Measurements from ENCODE around the gene SYT9.
A peak's percentile ranks its signal among the peaks of the same experiment; 100 is the strongest.

Gene SYT9

DNA sequence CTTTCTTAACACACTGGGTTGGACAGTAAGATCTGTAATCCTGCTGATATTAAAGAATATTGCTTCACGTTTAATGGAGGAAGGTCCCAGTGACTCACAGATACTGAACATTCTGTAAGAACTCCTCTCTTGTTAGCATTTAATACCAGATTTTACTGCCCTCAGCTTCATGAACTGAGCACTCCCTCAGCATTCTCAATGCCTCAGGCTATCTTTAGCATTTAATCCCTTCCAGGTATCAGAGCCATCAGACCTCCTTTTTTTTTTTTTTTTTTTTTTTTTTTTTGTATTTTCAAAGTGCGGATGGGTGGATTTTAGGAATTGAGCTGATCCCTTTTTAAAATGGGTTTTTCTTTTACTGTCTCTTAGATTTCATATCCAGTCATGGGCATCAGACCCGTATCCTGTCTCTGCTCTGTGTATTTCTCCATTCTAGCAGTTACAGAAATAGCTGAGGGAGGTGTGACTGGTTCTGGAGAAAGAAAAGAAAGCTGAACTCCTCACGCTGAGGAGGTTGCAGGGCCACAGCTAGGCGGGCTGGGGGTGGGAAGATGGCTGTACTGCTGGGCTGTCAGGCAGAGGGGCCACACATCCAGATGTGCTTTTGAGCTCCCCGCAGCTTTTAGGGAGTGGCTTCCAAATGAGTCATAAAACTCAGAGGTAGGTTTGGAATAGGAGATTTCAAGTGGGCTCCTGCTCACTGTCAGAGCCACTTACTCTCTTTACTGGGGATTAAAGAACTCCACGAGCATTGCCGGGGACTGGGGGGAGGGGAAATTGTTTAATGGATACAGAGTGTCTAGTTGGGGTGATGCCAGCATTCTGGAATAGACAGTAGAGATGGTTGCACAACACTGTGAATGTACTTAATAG lies 97.0 kb downstream of the SYT9 start:
- FAIRE-seq (no peak), DNase-seq (ENCODE audit: insufficient read length) (no peak)
- no peak for TF ChIP-seq POLR2AphosphoS5 (IDR thresholded peaks at IDR 0.05; ENCODE audit: low read depth, low read length)
- no peak for TF ChIP-seq TAF1 (IDR thresholded peaks at IDR 0.05; ENCODE audit: borderline replicate concordance, low read depth, low read length)
- TF ChIP-seq POLR2A (IDR thresholded peaks at IDR 0.05; ENCODE audit: low read depth, low read length): no peak

DNA sequence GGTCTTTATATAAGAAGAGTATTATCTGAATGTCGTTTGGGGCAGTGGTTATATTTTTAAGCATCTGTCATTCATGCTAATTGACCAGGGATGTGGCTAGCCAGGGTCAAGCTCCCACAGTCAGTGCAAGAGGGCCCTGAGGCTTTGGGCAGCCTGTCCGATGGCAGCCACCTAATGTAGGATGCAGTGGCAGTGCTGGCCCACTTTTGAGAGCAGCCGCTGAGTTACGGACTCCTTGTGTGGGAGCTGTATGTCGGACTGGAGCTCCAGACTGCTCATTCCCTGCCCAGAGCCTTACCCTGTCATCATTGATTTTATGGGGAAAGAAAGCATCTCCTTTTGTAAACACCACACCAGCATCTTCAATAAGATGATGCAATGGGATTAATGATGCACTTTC lies 99.5 kb downstream of the SYT9 start:
- DNase-seq (ENCODE audit: insufficient read length) (no peak), FAIRE-seq (no peak)
- no peak for TF ChIP-seq POLR2A (IDR thresholded peaks at IDR 0.05; ENCODE audit: low read depth, low read length)

DNA sequence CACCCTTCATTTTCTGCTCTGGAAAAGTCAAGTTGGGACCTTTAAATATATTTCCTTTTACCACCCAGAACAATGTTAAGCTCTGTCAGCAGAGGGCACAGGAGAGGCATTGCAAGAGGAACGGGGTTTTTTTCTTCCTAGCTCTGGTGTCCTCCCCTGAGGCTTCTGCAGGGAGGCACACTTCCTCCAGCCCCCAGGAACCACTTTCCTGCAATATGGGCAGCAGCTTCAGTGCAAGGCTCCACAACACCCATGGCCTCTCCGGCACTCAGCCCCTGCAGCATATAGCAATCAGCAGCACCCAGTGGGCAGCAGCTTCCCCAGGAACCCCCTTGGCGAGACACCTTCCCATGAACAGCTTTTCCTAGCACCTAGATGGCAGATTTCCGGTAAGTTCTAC lies 101.4 kb downstream of the SYT9 start:
- FAIRE-seq: peak; percentile 78
- DNase-seq (ENCODE audit: insufficient read length): peak; percentile 5

DNA sequence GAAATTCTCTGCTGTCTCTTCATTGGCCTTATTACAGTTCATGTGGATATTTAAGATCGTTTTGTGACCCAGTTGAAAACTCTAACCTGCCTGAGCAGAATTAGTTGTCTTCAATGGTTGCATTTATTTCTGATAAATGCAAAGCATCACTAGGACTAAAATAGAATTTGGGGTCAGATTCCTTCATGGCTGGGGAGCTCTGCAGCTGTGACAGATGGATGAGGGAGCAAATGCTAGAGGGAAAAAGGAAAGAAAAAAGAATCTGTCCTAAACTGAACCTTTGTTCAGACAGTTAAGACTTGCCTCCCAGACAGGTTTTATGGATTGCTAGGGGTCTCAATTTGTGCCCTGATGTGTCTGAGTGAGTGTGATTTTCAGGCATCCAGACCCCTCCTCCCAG lies 113.0 kb downstream of the SYT9 start:
- no peak for FAIRE-seq

More for the DNA sequence above, 101.4 kb downstream of the SYT9 start:
- no peak for TF ChIP-seq TAF1 (IDR thresholded peaks at IDR 0.05; ENCODE audit: borderline replicate concordance, low read depth, low read length)

DNA sequence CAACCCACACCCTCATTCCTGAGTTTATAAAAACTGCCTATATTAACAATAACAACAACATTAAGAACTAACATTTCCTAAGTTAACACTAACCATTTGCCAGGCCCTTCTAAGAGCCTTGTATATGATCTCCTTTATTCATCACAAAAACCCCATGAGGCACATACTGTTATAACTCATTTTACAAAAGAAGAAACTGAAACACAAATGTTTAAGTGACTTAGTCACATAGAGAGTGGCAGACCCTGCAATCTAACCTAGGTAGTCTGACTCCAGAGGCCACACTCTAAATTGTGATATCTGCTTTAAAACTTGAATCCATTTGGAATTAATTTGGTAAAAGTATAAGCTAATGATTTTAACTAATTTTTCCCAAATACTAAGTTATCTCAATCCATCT lies 116.1 kb downstream of the SYT9 start:
- DNase-seq (ENCODE audit: insufficient read length) (no peak), FAIRE-seq (no peak)
- TF ChIP-seq POLR2A (IDR thresholded peaks at IDR 0.05; ENCODE audit: low read depth, low read length) (no peak), POLR2AphosphoS5 (IDR thresholded peaks at IDR 0.05; ENCODE audit: low read depth, low read length) (no peak), TAF1 (IDR thresholded peaks at IDR 0.05; ENCODE audit: borderline replicate concordance, low read depth, low read length) (no peak)

More for the DNA sequence above, 113.0 kb downstream of the SYT9 start:
- no peak for DNase-seq (ENCODE audit: insufficient read length)
- TF ChIP-seq POLR2AphosphoS5 (IDR thresholded peaks at IDR 0.05; ENCODE audit: low read depth, low read length) (no peak), TAF1 (IDR thresholded peaks at IDR 0.05; ENCODE audit: borderline replicate concordance, low read depth, low read length) (no peak), POLR2A (IDR thresholded peaks at IDR 0.05; ENCODE audit: low read depth, low read length) (no peak)

DNA sequence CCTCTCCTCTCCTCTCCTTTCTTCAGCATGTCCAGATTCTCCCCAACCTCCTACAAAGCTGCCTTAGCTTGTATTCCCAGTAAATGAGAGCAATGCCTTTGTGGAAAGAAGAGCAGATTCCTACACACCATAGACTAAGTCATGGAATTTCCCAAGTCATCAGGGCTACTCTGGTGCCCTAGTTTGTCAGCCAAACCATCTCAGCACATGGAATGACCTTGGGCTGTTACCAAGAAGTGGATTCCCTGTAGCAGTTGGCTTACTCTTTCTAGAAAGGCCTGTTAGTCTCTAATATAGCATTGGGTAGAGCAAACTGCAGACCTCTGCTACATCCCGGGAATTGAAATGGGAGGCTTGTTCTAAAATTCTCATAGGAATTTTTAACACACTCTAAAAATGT lies 124.7 kb downstream of the SYT9 start:
- DNase-seq (ENCODE audit: insufficient read length) (no peak), FAIRE-seq (no peak)
- TF ChIP-seq POLR2A (IDR thresholded peaks at IDR 0.05; ENCODE audit: low read depth, low read length) (no peak), POLR2AphosphoS5 (IDR thresholded peaks at IDR 0.05; ENCODE audit: low read depth, low read length) (no peak), TAF1 (IDR thresholded peaks at IDR 0.05; ENCODE audit: borderline replicate concordance, low read depth, low read length) (no peak)

DNA sequence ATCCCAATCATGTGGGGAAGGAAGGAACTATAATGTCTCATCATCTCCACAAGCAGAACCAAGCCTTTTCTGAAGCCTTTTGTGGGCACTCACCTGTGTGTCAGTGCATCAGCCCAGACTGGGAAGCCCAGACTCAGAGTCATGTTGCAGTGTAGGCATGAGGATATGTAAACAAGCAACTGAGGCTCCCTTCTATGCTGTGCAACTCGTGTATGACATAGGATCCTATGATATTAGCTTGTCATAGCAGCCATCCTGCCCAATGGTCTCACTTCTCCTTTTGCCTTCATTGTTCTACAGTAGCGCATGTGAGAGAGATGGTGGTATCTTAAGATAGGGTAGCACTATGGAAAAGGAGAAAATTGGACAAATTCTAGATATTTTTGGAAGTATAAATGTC lies 130.2 kb downstream of the SYT9 start:
- FAIRE-seq (peak; percentile 77), DNase-seq (ENCODE audit: insufficient read length) (no peak)
- TF ChIP-seq POLR2A (IDR thresholded peaks at IDR 0.05; ENCODE audit: low read depth, low read length) (no peak), POLR2AphosphoS5 (IDR thresholded peaks at IDR 0.05; ENCODE audit: low read depth, low read length) (no peak), TAF1 (IDR thresholded peaks at IDR 0.05; ENCODE audit: borderline replicate concordance, low read depth, low read length) (no peak)

DNA sequence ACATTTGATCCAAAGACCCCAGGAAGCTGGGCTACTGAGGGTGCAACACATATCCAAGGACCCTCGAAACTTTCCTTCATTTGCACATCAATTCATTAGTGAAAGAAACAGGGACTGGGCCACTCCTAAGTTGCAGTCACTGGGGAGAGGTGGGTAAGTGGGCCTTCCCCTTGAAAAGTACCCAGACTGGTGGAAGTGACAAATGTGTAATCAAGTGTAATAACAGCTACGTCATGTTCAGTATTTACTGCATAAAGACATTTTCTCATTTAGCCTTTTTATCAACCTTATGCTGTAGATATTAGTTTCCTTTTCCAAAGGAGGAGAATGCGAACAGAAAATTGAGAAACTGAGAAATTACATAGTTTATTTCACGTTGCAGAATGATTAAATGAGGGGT lies 131.7 kb downstream of the SYT9 start:
- DNase-seq (ENCODE audit: insufficient read length): no peak
- TF ChIP-seq TAF1 (IDR thresholded peaks at IDR 0.05; ENCODE audit: borderline replicate concordance, low read depth, low read length): no peak
- no peak for TF ChIP-seq POLR2A (IDR thresholded peaks at IDR 0.05; ENCODE audit: low read depth, low read length)
- no peak for TF ChIP-seq POLR2AphosphoS5 (IDR thresholded peaks at IDR 0.05; ENCODE audit: low read depth, low read length)
- peak; percentile 27 for FAIRE-seq

DNA sequence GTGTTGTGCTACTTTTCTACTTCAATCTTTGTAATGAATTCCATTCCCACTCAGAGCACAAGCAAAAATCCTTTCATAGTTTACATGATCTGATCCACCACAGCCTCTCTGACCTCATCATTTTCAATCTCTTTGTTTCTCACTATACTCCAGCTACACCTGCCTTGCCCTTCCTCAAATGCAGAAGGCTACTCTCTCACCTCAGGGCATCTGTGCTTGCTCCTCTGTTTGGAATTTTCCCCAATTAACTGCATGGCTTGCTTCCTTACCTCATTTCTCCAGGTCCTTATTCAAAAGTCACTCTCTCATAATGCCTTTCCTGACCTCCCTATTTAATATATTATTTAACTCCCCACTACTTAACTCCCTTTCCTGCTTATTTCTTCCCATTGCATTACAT lies 133.0 kb downstream of the SYT9 start:
- DNase-seq (ENCODE audit: insufficient read length): no peak
- FAIRE-seq: no peak
- TF ChIP-seq POLR2AphosphoS5 (IDR thresholded peaks at IDR 0.05; ENCODE audit: low read depth, low read length) (no peak), TAF1 (IDR thresholded peaks at IDR 0.05; ENCODE audit: borderline replicate concordance, low read depth, low read length) (no peak), POLR2A (IDR thresholded peaks at IDR 0.05; ENCODE audit: low read depth, low read length) (no peak)

DNA sequence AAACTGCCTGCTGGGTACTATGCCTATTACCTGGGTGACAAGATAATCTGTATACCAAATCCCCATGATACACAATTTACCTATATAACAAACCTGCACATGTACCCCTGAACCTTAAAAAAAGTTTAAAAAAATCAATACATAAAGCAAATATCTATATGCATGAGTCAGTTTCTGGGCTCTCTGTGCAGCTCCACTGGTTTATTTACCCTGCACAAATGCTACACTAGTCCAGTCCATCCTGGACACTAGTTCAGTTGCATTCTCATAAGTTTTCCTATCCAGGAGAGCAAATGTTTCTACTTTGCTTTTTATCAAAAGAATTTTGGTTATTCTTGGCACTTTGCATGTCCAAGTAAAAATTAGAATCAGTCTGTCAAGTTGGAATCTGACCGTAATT lies 133.8 kb downstream of the SYT9 start:
- TF ChIP-seq TAF1 (IDR thresholded peaks at IDR 0.05; ENCODE audit: borderline replicate concordance, low read depth, low read length): no peak
- no peak for TF ChIP-seq POLR2AphosphoS5 (IDR thresholded peaks at IDR 0.05; ENCODE audit: low read depth, low read length)
- TF ChIP-seq POLR2A (IDR thresholded peaks at IDR 0.05; ENCODE audit: low read depth, low read length): no peak
- FAIRE-seq: no peak
- DNase-seq (ENCODE audit: insufficient read length): no peak

DNA sequence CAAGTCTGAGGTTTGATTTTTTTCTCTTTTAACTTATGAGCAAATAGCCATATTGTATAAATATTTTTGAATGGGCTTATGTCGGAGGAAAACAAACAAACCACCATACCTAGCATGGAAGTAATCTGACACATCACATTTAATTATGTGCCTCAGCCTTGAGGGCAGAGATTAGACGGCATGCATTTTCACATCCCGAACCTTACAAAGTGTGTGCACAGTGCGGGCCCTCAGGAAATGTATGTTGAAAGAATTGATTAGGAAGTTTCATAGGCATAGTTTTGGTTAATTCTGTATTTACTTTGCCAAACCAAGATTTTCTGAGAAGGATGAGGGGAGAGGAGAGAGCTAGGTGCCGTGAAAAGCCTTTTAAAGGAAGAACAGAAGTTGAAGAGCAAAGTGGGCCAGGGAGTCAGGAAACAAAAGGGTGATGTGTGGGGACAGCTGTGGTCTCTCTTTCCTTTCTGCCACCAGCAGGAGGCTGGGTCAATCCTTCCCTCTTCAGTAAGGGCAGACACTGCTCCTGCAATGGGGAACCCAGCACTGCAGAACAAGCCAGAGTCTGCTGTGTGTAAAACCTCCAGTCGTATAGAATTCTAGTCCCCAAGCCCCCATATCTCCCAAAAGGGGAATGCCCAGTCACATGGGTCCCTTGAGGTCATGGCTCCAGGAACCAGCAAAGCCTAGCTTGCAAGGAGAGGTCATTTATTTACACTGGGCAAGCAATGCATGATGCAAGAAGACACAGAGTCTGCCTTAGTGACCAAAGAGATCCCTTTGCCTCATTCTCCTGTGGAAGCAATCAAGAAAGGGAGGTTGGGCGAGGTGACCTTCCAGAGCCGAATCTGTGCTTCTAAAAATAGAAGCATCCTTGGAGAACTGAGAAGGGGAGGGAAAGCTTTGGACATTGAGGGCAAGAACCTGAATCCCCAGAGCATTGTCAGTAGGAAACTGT lies 162.5 kb downstream of the SYT9 start:
- no peak for TF ChIP-seq POLR2AphosphoS5 (IDR thresholded peaks at IDR 0.05; ENCODE audit: low read depth, low read length)
- TF ChIP-seq TAF1 (IDR thresholded peaks at IDR 0.05; ENCODE audit: borderline replicate concordance, low read depth, low read length): no peak
- FAIRE-seq (no peak), DNase-seq (ENCODE audit: insufficient read length) (no peak)

Measured in GM12892 (cell line).